Measurements from ENCODE around the gene ATE1. TPM values are rescaled to one million over a fixed set of nuclear protein-coding genes. Genes with fewer than 3 reads are reported as not detected.

The ATE1 gene
- total RNA-seq, 1 experiment from 2014 or later, result 39.2 TPM

DNA sequence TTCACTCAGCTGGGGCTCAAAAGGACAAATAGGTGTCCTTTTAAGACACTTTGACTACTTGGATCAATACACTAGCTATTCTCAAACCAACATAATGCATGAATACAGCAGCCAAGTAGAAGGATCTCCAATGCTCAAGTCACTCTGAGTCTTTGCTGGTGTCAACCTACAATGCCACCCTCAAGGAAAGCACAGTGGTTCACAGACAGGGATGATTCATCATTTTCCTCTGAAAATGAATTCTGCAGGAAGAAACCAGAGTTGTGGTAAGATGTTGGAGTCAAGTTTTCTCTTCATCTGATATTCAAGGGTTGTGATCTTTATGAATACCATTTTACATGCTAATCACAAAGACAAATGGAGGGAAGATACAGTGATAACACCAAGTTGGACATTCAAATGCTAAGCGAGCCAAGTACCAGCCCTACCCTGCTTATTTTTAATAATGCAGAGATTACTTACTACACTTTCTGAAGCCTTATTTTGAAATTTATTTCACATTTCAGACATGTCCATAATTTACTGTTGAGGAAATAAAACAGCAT, 186.5 kb downstream of the ATE1 start:
- intact Hi-C loops (cut with micrococcal nuclease), result no loop called here
- Histone ChIP-seq H3K27me3 (ENCODE audit: insufficient read depth, low read length) (no peaks in the 10 kb centered on the region), H2AFZ (ENCODE audit: low read depth, low read length, poor library complexity, severe bottlenecking) (no peak overlapping the region), H3K9me3 (ENCODE audit: control insufficient read depth in 1 of 2, insufficient read depth in 1 of 2, low read depth in 1 of 2, low read length in 2 of 2) (no peaks in the 10 kb centered on the region), H3K27ac (ENCODE audit: low read depth, low read length) (no peak overlapping the region), H3K9ac (ENCODE audit: low read length) (no peak overlapping the region), H3K4me3 (replicated peaks in 1 of 2; ENCODE audit: low read depth in 1 of 2, low read length in 2 of 2) (no peak overlapping the region), H3K36me3 (ENCODE audit: control insufficient read depth in 1 of 2, insufficient read depth in 2 of 2, low read length in 2 of 2) (no peaks in the 10 kb centered on the region), H4K20me1 (ENCODE audit: insufficient read depth) (no peaks in the 10 kb centered on the region), H3K4me1 (ENCODE audit: control insufficient read depth in 1 of 2, insufficient read depth in 2 of 2, low read length in 2 of 2) (no peaks in the 10 kb centered on the region), H3K79me2 (ENCODE audit: insufficient read depth, low read length) (no peaks in the 10 kb centered on the region), H3K9me2 (ENCODE audit: insufficient read depth) (no peaks in the 10 kb centered on the region), H3K4me2 (ENCODE audit: low read length) (no peak overlapping the region)
- ChIA-PET RAD21 (ENCODE audit: low non-redundant PET in 1 of 2, low total read pairs in 2 of 2, uncharacterized antibody in 2 of 2, unreplicated experiment in 2 of 2) (no interaction called here), CTCF (interaction anchor here (1.1 to 1.4 kb wide), 2 partner anchors 9 to 792 kb away, joined by 4 read pairs; no protein-coding TSS in a partner anchor), POLR2A (no interaction called here)
- no peak for DNase-seq (ENCODE audit: low read depth, low spot score)
- TF ChIP-seq EGR1 (IDR thresholded peaks at IDR 0.05; ENCODE audit: low read depth), result no peak
- TF ChIP-seq ELF1 (IDR thresholded peaks at IDR 0.05; ENCODE audit: borderline replicate concordance, low read depth), result no peak
- TF ChIP-seq FOSL1 (IDR thresholded peaks at IDR 0.05; ENCODE audit: low read depth), result no peak
- TF ChIP-seq SIN3A (IDR thresholded peaks at IDR 0.05; ENCODE audit: low read depth), result no peak
- no peak for TF ChIP-seq CTCF (IDR thresholded peaks at IDR 0.05 in 2 of 3, conservative IDR thresholded peaks at IDR 0.05 in 1 of 3; ENCODE audit: borderline replicate concordance in 1 of 3, insufficient read depth in 1 of 3, low read depth in 2 of 3, low read length in 2 of 3)
- TF ChIP-seq, protein P1, sequence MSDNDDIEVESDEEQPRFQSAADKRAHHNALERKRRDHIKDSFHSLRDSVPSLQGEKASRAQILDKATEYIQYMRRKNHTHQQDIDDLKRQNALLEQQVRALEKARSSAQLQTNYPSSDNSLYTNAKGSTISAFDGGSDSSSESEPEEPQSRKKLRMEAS (IDR thresholded peaks at IDR 0.05), result no peak
- no peak for TF ChIP-seq SRF (IDR thresholded peaks at IDR 0.05; ENCODE audit: low read depth)
- TF ChIP-seq, protein P2, sequence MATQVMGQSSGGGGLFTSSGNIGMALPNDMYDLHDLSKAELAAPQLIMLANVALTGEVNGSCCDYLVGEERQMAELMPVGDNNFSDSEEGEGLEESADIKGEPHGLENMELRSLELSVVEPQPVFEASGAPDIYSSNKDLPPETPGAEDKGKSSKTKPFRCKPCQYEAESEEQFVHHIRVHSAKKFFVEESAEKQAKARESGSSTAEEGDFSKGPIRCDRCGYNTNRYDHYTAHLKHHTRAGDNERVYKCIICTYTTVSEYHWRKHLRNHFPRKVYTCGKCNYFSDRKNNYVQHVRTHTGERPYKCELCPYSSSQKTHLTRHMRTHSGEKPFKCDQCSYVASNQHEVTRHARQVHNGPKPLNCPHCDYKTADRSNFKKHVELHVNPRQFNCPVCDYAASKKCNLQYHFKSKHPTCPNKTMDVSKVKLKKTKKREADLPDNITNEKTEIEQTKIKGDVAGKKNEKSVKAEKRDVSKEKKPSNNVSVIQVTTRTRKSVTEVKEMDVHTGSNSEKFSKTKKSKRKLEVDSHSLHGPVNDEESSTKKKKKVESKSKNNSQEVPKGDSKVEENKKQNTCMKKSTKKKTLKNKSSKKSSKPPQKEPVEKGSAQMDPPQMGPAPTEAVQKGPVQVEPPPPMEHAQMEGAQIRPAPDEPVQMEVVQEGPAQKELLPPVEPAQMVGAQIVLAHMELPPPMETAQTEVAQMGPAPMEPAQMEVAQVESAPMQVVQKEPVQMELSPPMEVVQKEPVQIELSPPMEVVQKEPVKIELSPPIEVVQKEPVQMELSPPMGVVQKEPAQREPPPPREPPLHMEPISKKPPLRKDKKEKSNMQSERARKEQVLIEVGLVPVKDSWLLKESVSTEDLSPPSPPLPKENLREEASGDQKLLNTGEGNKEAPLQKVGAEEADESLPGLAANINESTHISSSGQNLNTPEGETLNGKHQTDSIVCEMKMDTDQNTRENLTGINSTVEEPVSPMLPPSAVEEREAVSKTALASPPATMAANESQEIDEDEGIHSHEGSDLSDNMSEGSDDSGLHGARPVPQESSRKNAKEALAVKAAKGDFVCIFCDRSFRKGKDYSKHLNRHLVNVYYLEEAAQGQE (IDR thresholded peaks at IDR 0.05; ENCODE audit: low read depth), result no peak
- no peak for TF ChIP-seq EZH2phosphoT487 (IDR thresholded peaks at IDR 0.05; ENCODE audit: borderline replicate concordance)
- TF ChIP-seq ZBTB33 (IDR thresholded peaks at IDR 0.05; ENCODE audit: extremely low read depth, insufficient replicate concordance, low read length), result no peak
- no peak for ATAC-seq
- no TSS peak for BruUV-seq (replicated peaks)

Measured in HCT116 (cell line).